ENCODE results near the gene KRTAP10-4.
"Not testable (repeated sequence)": the region's sequence is repeated elsewhere in the genome, so short reads cannot be mapped to it uniquely, and the experiment has no call there.

KRTAP10-4 gene

GRCh38 chr21:44600118-44600978 lies 26.8 kb downstream of the KRTAP10-4 start, which contains the start of gene KRTAP10-7:
TSS of gene KRTAP10-7 (plus strand) at chr21:44600597. CDS start at chr21:44600622, 25 bp downstream.
- DNase-seq, result not testable (repeated sequence)

GRCh38 chr21:44601091-44601490 lies 27.6 kb downstream of the KRTAP10-4 start:
- DNase-seq, result not testable (repeated sequence)

DNA sequence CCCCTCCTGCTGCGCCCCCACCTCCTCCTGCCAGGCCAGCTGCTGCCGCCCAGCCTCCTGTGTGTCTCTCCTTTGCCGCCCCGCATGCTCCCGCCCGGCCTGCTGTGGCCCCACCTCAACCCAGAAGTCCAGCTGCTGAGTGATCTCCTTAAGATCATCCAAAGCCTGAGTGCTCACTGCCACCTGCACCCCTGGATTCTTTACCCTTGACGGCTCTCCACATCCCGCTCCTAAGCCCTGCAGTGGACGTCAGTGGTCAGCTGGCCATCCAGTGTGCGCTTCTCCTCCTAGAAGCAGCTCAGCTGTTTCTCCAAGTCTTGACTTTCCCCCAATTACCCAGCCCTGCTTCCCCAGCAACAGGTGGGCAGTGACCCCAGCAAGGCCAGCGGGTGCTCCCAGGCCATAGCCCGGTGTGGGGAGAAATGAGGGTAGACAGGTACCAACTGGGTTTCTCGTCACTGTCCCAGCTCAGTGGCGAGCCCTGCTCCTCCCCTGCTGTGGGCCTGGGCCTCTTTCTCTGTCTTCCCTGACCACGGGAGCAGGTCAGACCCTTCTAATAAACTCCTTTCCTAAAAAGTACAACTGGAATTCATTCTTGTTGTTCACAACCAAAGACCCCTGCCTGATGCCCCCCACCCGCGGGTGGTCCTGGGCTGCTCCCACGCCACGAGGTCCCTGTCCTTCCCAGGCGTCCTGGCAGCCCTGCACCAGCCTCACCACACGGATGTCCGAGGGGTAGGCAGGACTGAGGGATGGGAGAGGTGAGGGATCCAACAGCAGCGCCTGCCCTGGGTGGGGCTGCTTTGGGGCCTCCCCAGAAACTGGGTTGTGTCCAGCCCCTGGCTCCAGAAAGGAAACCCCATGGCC lies 28.3 kb downstream of the KRTAP10-4 start:
- no peak for DNase-seq

GRCh38 chr21:44602463-44602850 lies 28.9 kb downstream of the KRTAP10-4 start:
- no peak for DNase-seq

GRCh38 chr21:44603109-44603875 lies 29.8 kb downstream of the KRTAP10-4 start:
- no peak for DNase-seq

- DNase-seq, result no peak
Measured at GRCh38 chr21:44603911-44604310, 30.4 kb downstream of the KRTAP10-4 start.

DNA sequence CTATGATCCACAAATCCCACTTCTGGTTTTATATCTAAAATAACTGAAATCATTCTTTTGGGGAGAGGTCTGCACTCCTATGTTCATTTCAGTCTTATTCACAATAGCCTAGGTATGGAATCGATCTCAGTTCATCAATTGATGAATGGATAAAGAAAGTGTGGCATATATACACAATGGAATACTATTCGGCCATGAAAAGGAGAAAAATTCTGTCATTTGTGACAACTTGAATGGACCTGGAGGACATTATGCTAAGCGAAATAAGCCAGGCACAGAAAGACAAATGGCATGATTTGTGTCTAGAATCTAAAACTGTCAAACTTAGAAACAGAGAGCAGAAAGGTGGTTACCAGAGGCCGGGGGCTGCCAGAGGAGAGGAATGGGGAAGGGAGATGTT lies 33.0 kb downstream of the KRTAP10-4 start:
- no peak for DNase-seq

GRCh38 chr21:44609193-44609592 lies 35.7 kb downstream of the KRTAP10-4 start:
- DNase-seq, result no peak

DNA sequence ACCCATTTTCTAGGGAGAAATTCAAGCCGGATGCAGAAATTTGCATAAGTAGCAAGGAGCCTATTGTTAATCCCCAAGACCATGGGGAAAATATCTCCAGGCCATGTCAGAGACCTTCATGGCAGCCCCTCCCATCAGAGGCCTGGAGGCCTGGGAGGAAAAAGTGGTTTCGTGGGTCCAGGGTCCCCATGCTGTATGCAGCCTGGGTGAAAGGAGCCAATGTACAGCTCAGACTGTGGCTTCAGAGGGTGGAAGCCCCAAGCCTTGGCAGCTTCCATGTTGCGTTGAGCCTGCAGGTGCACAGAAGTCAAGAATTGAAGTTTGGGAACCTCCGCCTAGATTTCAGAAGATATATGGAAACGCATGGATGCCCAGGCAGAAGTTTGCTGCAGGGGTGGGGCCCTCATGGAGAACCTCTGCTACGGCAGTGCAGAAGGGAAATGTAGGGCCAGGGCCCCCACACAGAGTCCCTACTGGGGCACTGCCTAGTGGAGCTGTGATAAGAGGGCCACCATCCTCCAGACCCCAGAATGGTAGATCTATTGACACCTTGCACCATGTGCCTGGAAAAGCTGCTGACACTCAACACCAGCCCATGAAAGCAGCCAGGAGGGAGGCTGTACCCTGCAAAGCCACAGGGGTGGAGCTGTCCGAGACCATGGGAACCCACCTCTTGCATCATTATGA lies 36.8 kb downstream of the KRTAP10-4 start:
- DNase-seq, result not testable (repeated sequence)

GRCh38 chr21:44611551-44611950 lies 38.0 kb downstream of the KRTAP10-4 start:
- DNase-seq, result no peak

GRCh38 chr21:44612029-44612486 lies 38.5 kb downstream of the KRTAP10-4 start, which contains the start of gene KRTAP10-8:
TSS of gene KRTAP10-8 (plus strand) at chr21:44612079. CDS start at chr21:44612101, 22 bp downstream.
- no peak for DNase-seq

GRCh38 chr21:44612669-44613229 lies 39.2 kb downstream of the KRTAP10-4 start:
- no peak for DNase-seq

- DNase-seq, result no peak
Measured at GRCh38 chr21:44613386-44614155, 40.0 kb downstream of the KRTAP10-4 start.

DNA sequence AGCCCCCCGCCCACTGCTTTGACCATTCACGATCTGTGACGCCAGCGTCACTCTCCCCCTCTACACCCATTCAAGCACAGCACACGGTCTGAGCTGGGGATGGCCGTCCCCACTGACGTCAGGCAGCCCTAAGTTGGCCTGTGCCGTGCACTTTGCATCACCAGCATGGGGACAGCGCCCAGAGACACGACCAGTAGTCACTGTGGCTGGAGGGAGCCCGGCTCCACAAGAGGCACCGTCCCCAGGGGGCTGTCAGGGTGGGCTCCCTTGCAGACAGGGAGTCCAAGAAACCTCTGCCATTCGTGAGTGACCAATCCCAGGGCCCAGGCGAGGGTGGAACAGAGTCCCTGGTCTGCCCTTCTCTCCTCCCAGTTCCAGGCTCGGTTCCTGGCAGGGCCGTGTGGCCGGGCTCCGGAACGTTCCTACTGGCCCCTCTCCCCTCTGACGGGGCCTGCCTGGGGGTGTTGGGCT lies 40.7 kb downstream of the KRTAP10-4 start:
- DNase-seq, result no peak

DNA sequence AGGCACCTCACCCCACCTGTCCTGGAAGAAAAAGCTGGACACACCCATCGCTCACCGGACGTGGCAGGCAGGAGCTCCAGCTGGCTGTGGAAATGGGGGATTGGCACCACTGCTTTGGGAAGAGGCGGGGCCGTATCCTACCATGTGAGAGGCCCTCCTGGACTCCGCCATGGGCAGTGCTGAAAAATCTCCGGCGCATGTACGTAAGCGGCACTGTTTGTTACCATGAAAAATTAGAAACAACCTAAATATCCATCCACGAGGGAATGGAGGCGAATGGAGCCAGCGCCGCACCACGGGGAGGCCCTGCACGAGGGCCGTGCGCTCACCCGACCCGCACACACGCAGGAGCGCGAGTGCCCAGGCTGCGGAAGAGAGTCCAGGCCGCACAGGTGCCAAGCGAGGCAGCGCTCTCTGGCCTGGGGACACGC lies 41.4 kb downstream of the KRTAP10-4 start:
- DNase-seq, result no peak

GRCh38 chr21:44615466-44615865 lies 41.9 kb downstream of the KRTAP10-4 start:
- DNase-seq, result no peak

GRCh38 chr21:44615911-44616590 lies 42.5 kb downstream of the KRTAP10-4 start:
- no peak for DNase-seq

DNA sequence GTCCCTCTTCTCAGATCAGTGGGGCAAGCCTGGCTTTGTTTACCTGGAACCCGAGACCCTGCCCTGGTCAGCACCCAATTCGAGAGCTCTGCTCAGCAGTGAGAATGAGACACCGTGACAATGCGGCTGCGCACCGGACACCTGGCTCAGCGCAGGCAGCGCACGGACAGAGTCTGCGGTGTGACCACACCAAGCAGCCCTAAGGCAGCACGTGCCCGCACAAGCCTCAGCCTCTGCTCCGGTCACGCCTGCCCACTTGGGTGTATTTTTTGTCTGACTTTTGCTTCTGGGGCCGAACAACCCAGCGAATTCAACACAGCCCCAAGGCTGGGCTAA lies 43.0 kb downstream of the KRTAP10-4 start:
- DNase-seq, result no peak

GRCh38 chr21:44617071-44617501 lies 43.6 kb downstream of the KRTAP10-4 start:
- no peak for DNase-seq

DNA sequence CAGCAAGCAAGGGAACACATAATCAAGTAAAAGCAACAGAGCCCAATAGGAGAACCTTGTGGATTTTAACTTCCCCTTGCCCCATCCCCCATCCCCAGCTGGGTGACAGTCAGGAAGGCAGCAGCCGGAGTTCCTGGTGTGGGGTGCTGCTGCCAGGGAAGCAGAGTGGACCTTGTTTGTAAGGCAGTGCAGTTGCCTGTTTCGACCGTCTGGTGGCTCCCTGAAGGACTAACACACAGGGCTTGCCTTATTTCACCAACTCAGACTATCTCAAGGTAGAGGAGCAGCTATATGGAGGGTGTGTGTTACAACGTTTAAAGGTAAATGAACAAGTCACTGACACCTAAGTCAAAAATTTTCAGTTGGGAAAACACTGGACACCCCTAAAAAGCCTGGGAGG lies 45.0 kb downstream of the KRTAP10-4 start:
- DNase-seq, result no peak

Measured in NCI-H446 treated with DMSO at 0.1 percent for 48 hours (cell line).